ENCODE data around the gene ME2.

DNA sequence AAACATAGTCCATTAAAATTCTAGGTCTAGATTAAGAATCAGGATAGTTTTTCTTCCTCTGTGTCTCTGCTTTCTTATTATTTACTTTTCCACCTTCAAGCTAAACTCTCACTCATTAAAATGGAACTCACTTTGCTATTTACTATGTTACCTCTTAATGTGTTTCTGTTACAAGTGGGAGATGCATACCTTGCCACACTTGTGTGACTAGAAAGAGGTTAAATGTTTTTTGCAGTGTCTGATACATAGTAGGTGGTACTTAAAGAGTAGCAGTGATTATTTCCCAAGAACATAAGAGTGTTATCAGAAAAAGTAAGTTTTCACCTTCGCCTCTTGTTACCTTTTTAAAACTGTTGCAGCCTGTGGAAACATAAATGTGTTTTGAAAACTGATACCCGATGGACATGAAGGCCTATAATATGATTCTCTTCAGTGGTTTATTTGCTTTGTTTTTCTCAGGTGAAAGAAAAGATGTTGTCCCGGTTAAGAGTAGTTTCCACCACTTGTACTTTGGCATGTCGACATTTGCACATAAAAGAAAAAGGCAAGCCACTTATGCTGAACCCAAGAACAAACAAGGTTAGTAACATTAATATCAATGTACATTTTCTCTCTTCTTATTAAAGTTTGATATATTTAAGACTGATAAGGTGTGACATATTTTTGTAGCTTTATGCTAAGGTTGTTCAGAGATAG is 16.6 kb downstream of the ME2 start:
- TF ChIP-seq, protein P1, sequence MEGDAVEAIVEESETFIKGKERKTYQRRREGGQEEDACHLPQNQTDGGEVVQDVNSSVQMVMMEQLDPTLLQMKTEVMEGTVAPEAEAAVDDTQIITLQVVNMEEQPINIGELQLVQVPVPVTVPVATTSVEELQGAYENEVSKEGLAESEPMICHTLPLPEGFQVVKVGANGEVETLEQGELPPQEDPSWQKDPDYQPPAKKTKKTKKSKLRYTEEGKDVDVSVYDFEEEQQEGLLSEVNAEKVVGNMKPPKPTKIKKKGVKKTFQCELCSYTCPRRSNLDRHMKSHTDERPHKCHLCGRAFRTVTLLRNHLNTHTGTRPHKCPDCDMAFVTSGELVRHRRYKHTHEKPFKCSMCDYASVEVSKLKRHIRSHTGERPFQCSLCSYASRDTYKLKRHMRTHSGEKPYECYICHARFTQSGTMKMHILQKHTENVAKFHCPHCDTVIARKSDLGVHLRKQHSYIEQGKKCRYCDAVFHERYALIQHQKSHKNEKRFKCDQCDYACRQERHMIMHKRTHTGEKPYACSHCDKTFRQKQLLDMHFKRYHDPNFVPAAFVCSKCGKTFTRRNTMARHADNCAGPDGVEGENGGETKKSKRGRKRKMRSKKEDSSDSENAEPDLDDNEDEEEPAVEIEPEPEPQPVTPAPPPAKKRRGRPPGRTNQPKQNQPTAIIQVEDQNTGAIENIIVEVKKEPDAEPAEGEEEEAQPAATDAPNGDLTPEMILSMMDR (IDR thresholded peaks at IDR 0.05; ENCODE audit: low read length) = no peak
- TF ChIP-seq EZH2 (IDR thresholded peaks at IDR 0.05; ENCODE audit: borderline replicate concordance, low read length) = no peak
